ENCODE measurements around the gene CD81.

- TF ChIP-seq CTCF (IDR thresholded peaks at IDR 0.05; ENCODE audit: low read depth, low read length, poor library complexity, severe bottlenecking) (no peak), EZH2phosphoT487 (IDR thresholded peaks at IDR 0.05; ENCODE audit: borderline replicate concordance, low read length) (no peak)
Measured at GRCh38 chr11:2395211-2395730, 18.2 kb downstream of the CD81 start.
